ENCODE results near the gene CD24.

CD24 gene

GRCh38 chr6:106967936-106968555, 6.5 kb downstream of the CD24 start:
- DNase-seq (ENCODE audit: low spot score) = no peak

- no peak for DNase-seq (ENCODE audit: low spot score)
Measured at GRCh38 chr6:106966671-106967640, 7.6 kb downstream of the CD24 start.

- DNase-seq (ENCODE audit: low spot score) = no peak
Measured at GRCh38 chr6:106966229-106966628, 8.3 kb downstream of the CD24 start.

- no peak for DNase-seq (ENCODE audit: low spot score)
Measured at GRCh38 chr6:106964954-106965353, 9.6 kb downstream of the CD24 start.

- DNase-seq (ENCODE audit: low spot score) = no peak
Measured at GRCh38 chr6:106964099-106964498, 10.4 kb downstream of the CD24 start.

GRCh38 chr6:106963544-106963943, 11.0 kb downstream of the CD24 start:
- DNase-seq (ENCODE audit: low spot score) = no peak

- DNase-seq (ENCODE audit: low spot score) = no peak
Measured at GRCh38 chr6:106961801-106962200, 12.7 kb downstream of the CD24 start.

- DNase-seq (ENCODE audit: low spot score) = no peak
Measured at GRCh38 chr6:106961136-106961535, 13.4 kb downstream of the CD24 start.

GRCh38 chr6:106959985-106960384, 14.5 kb downstream of the CD24 start:
- no peak for DNase-seq (ENCODE audit: low spot score)

GRCh38 chr6:106939848-106940247, 34.7 kb downstream of the CD24 start:
- no peak for DNase-seq (ENCODE audit: low spot score)

- DNase-seq (ENCODE audit: low spot score) = no peak
Measured at GRCh38 chr6:106939208-106939607, 35.3 kb downstream of the CD24 start.

GRCh38 chr6:106927531-106928398, 46.8 kb downstream of the CD24 start:
- DNase-seq (ENCODE audit: low spot score) = no peak

- no peak for DNase-seq (ENCODE audit: low spot score)
Measured at GRCh38 chr6:106925948-106926347, 48.6 kb downstream of the CD24 start.

- DNase-seq (ENCODE audit: low spot score) = no peak
Measured at GRCh38 chr6:106924694-106925523, 49.6 kb downstream of the CD24 start.

- no peak for DNase-seq (ENCODE audit: low spot score)
Measured at GRCh38 chr6:106922626-106923025, 51.9 kb downstream of the CD24 start.

Data from left forelimb (tissue), 1 donor.